Measurements from ENCODE around the gene AGMO. TPM values are rescaled to one million over a fixed set of nuclear protein-coding genes. Genes with fewer than 3 reads are reported as not detected.

AGMO gene
- total RNA-seq, 2 donors from 2014 or later, result 1.9 TPM; not detected in 1

DNA sequence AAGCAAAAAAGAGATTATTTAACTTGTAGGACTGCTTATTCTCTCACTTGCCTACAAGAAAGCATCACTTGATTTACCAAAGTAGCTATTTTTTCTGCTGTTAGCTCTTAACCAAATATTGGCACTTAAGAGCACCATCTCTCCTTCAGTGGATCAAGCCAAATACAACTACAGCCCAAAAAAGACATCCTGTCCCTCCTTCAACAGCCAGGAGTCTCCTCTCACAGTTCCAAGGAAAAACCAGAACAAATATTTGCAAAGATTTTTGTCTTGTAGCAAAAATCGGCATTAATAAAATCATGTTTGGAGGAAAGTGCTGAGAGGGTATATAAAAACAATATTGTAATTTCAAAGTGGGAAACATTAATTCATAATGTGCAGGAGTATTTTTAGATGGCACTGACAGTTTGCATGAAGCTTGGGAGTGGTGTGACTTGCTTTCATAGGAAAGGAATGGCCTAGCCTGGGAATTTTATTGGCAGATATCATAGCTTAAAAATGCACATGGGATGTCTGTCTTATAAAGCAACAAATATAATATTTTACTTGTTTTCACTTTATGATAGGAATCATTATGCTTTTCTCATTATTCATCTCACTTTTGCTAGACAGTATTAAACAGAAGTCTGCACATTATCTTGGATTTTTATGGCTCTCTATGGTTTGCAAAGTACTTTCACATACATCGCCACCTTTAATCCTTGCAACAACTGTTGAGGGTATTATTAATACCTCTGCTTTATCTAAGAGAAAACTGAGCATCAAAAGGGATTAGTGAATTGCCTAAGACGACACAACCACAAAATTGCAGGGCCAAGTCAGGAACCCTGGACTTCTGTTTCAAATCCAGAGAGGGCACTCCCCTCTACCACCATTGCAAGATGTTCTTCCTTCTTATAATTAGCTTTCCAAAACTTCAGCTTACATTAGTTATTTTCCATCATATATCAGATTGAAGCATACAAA, 103.5 kb downstream of the AGMO start:
- no peaks in the 10 kb centered on the region for H3K27me3 Mint-ChIP-seq (ENCODE audit: insufficient read depth)
- TF ChIP-seq, protein P1, sequence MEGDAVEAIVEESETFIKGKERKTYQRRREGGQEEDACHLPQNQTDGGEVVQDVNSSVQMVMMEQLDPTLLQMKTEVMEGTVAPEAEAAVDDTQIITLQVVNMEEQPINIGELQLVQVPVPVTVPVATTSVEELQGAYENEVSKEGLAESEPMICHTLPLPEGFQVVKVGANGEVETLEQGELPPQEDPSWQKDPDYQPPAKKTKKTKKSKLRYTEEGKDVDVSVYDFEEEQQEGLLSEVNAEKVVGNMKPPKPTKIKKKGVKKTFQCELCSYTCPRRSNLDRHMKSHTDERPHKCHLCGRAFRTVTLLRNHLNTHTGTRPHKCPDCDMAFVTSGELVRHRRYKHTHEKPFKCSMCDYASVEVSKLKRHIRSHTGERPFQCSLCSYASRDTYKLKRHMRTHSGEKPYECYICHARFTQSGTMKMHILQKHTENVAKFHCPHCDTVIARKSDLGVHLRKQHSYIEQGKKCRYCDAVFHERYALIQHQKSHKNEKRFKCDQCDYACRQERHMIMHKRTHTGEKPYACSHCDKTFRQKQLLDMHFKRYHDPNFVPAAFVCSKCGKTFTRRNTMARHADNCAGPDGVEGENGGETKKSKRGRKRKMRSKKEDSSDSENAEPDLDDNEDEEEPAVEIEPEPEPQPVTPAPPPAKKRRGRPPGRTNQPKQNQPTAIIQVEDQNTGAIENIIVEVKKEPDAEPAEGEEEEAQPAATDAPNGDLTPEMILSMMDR (conservative IDR thresholded peaks at IDR 0.05), result no peak
- WGBS, 2 experiments (ENCODE audit: insufficient coverage in 1 of 2, insufficient read length in 1 of 2), result 86 to 94% methylated on average over 2 to 3 of the region's 3 CpGs
- H3K9me3 Mint-ChIP-seq, result no peaks in the 10 kb centered on the region
- no peaks in the 10 kb centered on the region for H3K36me3 Mint-ChIP-seq (ENCODE audit: low read depth)
- H3K27ac Mint-ChIP-seq, result no peak overlapping the region
- no peak overlapping the region for H3K27ac ChIP-seq (ENCODE audit: low read depth, low read length)
- peaks cover 3% of the 10 kb centered on the region for H3K4me1 Mint-ChIP-seq
- no peak overlapping the region for H3K4me3 Mint-ChIP-seq
- H3K4me3 ChIP-seq (ENCODE audit: low read length), result no peak overlapping the region
- no peaks in the 10 kb centered on the region for H3K4me1 ChIP-seq (ENCODE audit: control insufficient read depth, insufficient read depth, low read length)
- H3K9me3 ChIP-seq (ENCODE audit: control insufficient read depth, low read length), result no peaks in the 10 kb centered on the region
- no peak overlapping the region for H3K9ac ChIP-seq (ENCODE audit: extremely low read depth, low read length, poor library complexity, severe bottlenecking)
- no peak for DNase-seq
- no peaks in the 10 kb centered on the region for H3K36me3 ChIP-seq (ENCODE audit: control insufficient read depth, insufficient read depth, low read length)
- no peaks in the 10 kb centered on the region for H3K27me3 ChIP-seq (ENCODE audit: control insufficient read depth, insufficient read depth, low read length, poor library complexity, severe bottlenecking)

DNA sequence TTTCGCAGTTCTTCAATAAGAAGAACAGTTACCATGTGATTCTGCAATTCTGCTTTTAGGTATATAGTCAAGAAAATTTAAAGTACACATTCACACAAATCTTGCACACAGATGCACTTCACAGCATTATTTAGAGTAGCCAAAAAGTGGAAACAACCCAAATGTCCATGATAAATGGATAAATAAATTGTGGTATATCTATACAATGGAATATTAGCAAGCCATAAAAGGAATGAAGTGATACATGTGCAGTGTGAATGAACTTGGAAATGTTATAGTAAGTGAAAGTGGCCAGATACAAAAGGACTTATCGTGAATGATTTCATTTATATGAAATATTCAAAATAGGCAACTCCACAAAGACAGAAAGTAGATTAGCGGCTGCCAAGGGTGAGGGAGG, 109.1 kb downstream of the AGMO start:
- Mint-ChIP-seq H3K27me3 (ENCODE audit: insufficient read depth) (no peaks in the 10 kb centered on the region), H3K9me3 (no peaks in the 10 kb centered on the region), H3K4me3 (no peak overlapping the region), H3K4me1 (no peaks in the 10 kb centered on the region), H3K36me3 (ENCODE audit: low read depth) (no peaks in the 10 kb centered on the region), H3K27ac (no peak overlapping the region)
- Histone ChIP-seq H3K36me3 (ENCODE audit: control insufficient read depth, insufficient read depth, low read length) (no peaks in the 10 kb centered on the region), H3K27ac (ENCODE audit: low read depth, low read length) (no peak overlapping the region), H3K9me3 (ENCODE audit: control insufficient read depth, low read length) (no peaks in the 10 kb centered on the region), H3K27me3 (ENCODE audit: control insufficient read depth, insufficient read depth, low read length, poor library complexity, severe bottlenecking) (no peaks in the 10 kb centered on the region), H3K4me1 (ENCODE audit: control insufficient read depth, insufficient read depth, low read length) (no peaks in the 10 kb centered on the region), H3K4me3 (ENCODE audit: low read length) (no peak overlapping the region), H3K9ac (ENCODE audit: extremely low read depth, low read length, poor library complexity, severe bottlenecking) (no peak overlapping the region)
- WGBS, 2 experiments (ENCODE audit: insufficient coverage in 1 of 2, insufficient read length in 1 of 2), result 93 to 100% methylated on average over 2 of the region's 3 CpGs
- TF ChIP-seq, protein P1 (conservative IDR thresholded peaks at IDR 0.05), result no peak
- no peak for DNase-seq

DNA sequence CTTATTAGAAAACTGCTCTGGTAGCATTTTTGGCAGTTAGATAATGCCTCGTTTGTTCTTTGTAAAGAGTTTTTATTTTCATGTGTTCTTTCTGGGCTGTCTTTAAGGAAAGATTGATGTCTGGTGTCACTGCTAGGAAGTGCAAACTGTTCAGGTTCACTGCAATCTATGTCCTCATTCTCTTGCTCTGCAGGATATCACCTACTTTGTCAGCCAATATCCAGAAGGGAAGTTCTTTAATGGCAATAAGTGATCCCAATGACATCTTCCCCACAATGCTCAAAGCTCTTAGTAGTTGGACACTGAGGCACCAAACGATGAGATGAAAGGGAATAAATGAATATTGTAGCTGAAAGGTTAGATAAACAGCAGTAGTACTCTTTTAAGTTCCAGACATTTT, 115.1 kb downstream of the AGMO start:
- Mint-ChIP-seq H3K36me3 (ENCODE audit: low read depth) (no peaks in the 10 kb centered on the region), H3K4me3 (no peak overlapping the region), H3K9me3 (no peaks in the 10 kb centered on the region), H3K27ac (no peak overlapping the region), H3K27me3 (ENCODE audit: insufficient read depth) (no peaks in the 10 kb centered on the region), H3K4me1 (no peaks in the 10 kb centered on the region)
- Histone ChIP-seq H3K27me3 (ENCODE audit: control insufficient read depth, insufficient read depth, low read length, poor library complexity, severe bottlenecking) (no peaks in the 10 kb centered on the region), H3K9ac (ENCODE audit: extremely low read depth, low read length, poor library complexity, severe bottlenecking) (no peak overlapping the region), H3K36me3 (ENCODE audit: control insufficient read depth, insufficient read depth, low read length) (no peaks in the 10 kb centered on the region), H3K27ac (ENCODE audit: low read depth, low read length) (no peak overlapping the region), H3K4me3 (ENCODE audit: low read length) (no peak overlapping the region), H3K9me3 (ENCODE audit: control insufficient read depth, low read length) (no peaks in the 10 kb centered on the region), H3K4me1 (ENCODE audit: control insufficient read depth, insufficient read depth, low read length) (no peaks in the 10 kb centered on the region)
- TF ChIP-seq, protein P1 (conservative IDR thresholded peaks at IDR 0.05), result no peak
- WGBS, 2 experiments (ENCODE audit: insufficient coverage in 1 of 2, insufficient read length in 1 of 2), result 51% methylated on average over 2 of the region's 2 CpGs; no CpG with 5 or more reads in 1 of the 2 experiments
- DNase-seq, result no peak

Measured in endodermal cell (in vitro differentiated cells).